H9 (cell line): Measurements from ENCODE around the gene ACTR2. TPM values are rescaled to one million over a fixed set of nuclear protein-coding genes. Genes with fewer than 3 reads are reported as not detected.

ENCODE experiments used
- DNase-seq: peaks from one replicate; pipeline ENCODE4 v3.0.0-alpha.2; 2017
- H2AFZ ChIP-seq: one replicate; pipeline ENCODE4 v1.6.1; 2013; ENCODE audit warnings: mild to moderate bottlenecking, low read length, control low read depth, moderate library complexity
- H2AK5ac ChIP-seq: 2 replicates; pipeline ENCODE4 v1.6.1; 2013; ENCODE audit warnings: low read length, control low read depth, mixed read lengths; ENCODE audit not compliant: insufficient read length
- H2BK120ac ChIP-seq: one replicate; pipeline ENCODE4 v1.6.1; 2013; ENCODE audit warnings: low read depth, mild to moderate bottlenecking, low read length, control low read depth, inconsistent platforms; ENCODE audit not compliant: poor library complexity, severe bottlenecking
- H2BK12ac ChIP-seq: 2 replicates; pipeline ENCODE4 v1.6.1; 2013; ENCODE audit warnings: low read length, control low read depth, mixed read lengths, low read depth; ENCODE audit not compliant: insufficient read length
- H2BK15ac ChIP-seq: 2 replicates; pipeline ENCODE4 v1.6.1; 2013; ENCODE audit warnings: low read depth, low read length, control low read depth
- H2BK20ac ChIP-seq: one replicate; pipeline ENCODE4 v1.6.1; 2013; ENCODE audit warnings: low read depth, mild to moderate bottlenecking, low read length, control low read depth, inconsistent platforms; ENCODE audit not compliant: poor library complexity, severe bottlenecking
- H2BK5ac ChIP-seq: 2 replicates; pipeline ENCODE4 v1.6.1; 2013; ENCODE audit warnings: low read length, control low read depth, mixed read lengths; ENCODE audit not compliant: insufficient read length
- H3K14ac ChIP-seq: 2 replicates; pipeline ENCODE4 v1.6.1; 2013; ENCODE audit warnings: low read length, control low read depth; ENCODE audit not compliant: insufficient read depth
- H3K18ac ChIP-seq: 2 replicates; pipeline ENCODE4 v1.6.1; 2013; ENCODE audit warnings: low read depth, mild to moderate bottlenecking, mixed read lengths, low read length, control low read depth; ENCODE audit not compliant: insufficient read length
- H3K23ac ChIP-seq: 2 replicates; pipeline ENCODE4 v1.6.1; 2013; ENCODE audit warnings: low read length, control low read depth, mixed read lengths, low read depth; ENCODE audit not compliant: insufficient read length
- H3K23me2 ChIP-seq: 2 replicates; pipeline ENCODE4 v1.6.1; 2013; ENCODE audit warnings: low read depth, mild to moderate bottlenecking, mixed read lengths, low read length, control low read depth; ENCODE audit not compliant: insufficient read length, poor library complexity, severe bottlenecking
- H3K27ac ChIP-seq: 2 replicates; pipeline ENCODE4 v1.5.1; 2013; ENCODE audit warnings: low read length, control low read depth, mixed read lengths, low read depth; ENCODE audit not compliant: insufficient read length
- H3K27me3 ChIP-seq: 2 replicates; pipeline ENCODE4 v1.6.1; 2013; ENCODE audit warnings: low read length, control low read depth, inconsistent platforms; ENCODE audit not compliant: insufficient read depth
- H3K4ac ChIP-seq: 2 replicates; pipeline ENCODE4 v1.6.1; 2013; ENCODE audit warnings: low read depth, mild to moderate bottlenecking, control low read depth, inconsistent platforms, low read length, moderate library complexity
- H3K4me1 ChIP-seq: 2 replicates; pipeline ENCODE4 v1.6.1; 2013; ENCODE audit warnings: low read length, control low read depth, inconsistent platforms; ENCODE audit not compliant: insufficient read depth
- H3K4me2 ChIP-seq: 2 replicates; pipeline ENCODE4 v1.6.1; 2013; ENCODE audit warnings: low read length, control low read depth, mixed read lengths; ENCODE audit not compliant: insufficient read length, insufficient read depth
- H3K56ac ChIP-seq: 2 replicates; pipeline ENCODE4 v1.6.1; 2013; ENCODE audit warnings: low read depth, mild to moderate bottlenecking, mixed read lengths, low read length, control low read depth; ENCODE audit not compliant: insufficient read length
- H3K79me1 ChIP-seq: 2 replicates; pipeline ENCODE4 v1.6.1; 2013; ENCODE audit warnings: low read depth, mild to moderate bottlenecking, moderate library complexity, low read length, control low read depth, inconsistent platforms; ENCODE audit not compliant: insufficient read depth, poor library complexity, severe bottlenecking
- H3K79me2 ChIP-seq: 2 replicates; pipeline ENCODE4 v1.6.1; 2013; ENCODE audit warnings: low read length, control low read depth, inconsistent platforms; ENCODE audit not compliant: insufficient read depth
- H3K9ac ChIP-seq: 2 replicates; pipeline ENCODE4 v1.6.1; 2013; ENCODE audit warnings: low read length, control low read depth, mixed read lengths; ENCODE audit not compliant: insufficient read length; ENCODE audit errors: extremely low read depth
- H3K9me3 ChIP-seq: one replicate; pipeline ENCODE4 v1.6.1; 2013; ENCODE audit warnings: low read depth, low read length, inconsistent platforms; ENCODE audit not compliant: control insufficient read depth
- H3T11ph ChIP-seq: one replicate; pipeline ENCODE4 v1.6.1; 2013; ENCODE audit warnings: mild to moderate bottlenecking, low read length, control low read depth, inconsistent platforms
- H4K20me1 ChIP-seq: one replicate; pipeline ENCODE4 v1.6.1; 2013; ENCODE audit not compliant: control insufficient read depth, insufficient read length, insufficient read depth
- H4K5ac ChIP-seq: 2 replicates; pipeline ENCODE4 v1.6.1; 2013; ENCODE audit warnings: low read depth, mild to moderate bottlenecking, mixed read lengths, low read length, control low read depth; ENCODE audit not compliant: insufficient read length
- H4K8ac ChIP-seq: replicated peaks from 2 replicates; pipeline ENCODE4 v1.6.1; 2013; ENCODE audit warnings: low read length, control low read depth, mixed read lengths, low read depth; ENCODE audit not compliant: insufficient read length
- H4K91ac ChIP-seq: 2 replicates; pipeline ENCODE4 v1.6.1; 2013; ENCODE audit warnings: low read depth, mild to moderate bottlenecking, moderate library complexity, mixed read lengths, low read length, control low read depth; ENCODE audit not compliant: insufficient read length
- H3K27ac Mint-ChIP-seq, 3 experiments: 2 replicates in 2 of 3; 3 replicates in 1 of 3; pipeline ENCODE4 v1.8.0; 2020 to 2021; ENCODE audit warnings: mixed read lengths in 3 of 3, mild to moderate bottlenecking in 1 of 3, moderate library complexity in 1 of 3
- H3K27me3 Mint-ChIP-seq: 2 replicates; pipeline ENCODE4 v1.8.0; 2021; ENCODE audit warnings: low read depth, mild to moderate bottlenecking, moderate library complexity, mixed read lengths
- H3K36me3 Mint-ChIP-seq, 3 experiments: 2 replicates in 2 of 3; 3 replicates in 1 of 3; pipeline ENCODE4 v1.8.0; 2020 to 2021; ENCODE audit warnings: low read depth in 3 of 3, mixed read lengths in 3 of 3; ENCODE audit not compliant: insufficient read depth in 1 of 3
- H3K4me1 Mint-ChIP-seq, 2 experiments: 2 replicates each; pipeline ENCODE4 v1.8.0; 2020; ENCODE audit warnings: mixed read lengths in 2 of 2
- H3K4me3 Mint-ChIP-seq, 2 experiments: 2 replicates in 1 of 2; 3 replicates in 1 of 2; pipeline ENCODE4 v1.8.0; 2020 to 2021; ENCODE audit warnings: mild to moderate bottlenecking in 2 of 2, mixed read lengths in 2 of 2, moderate library complexity in 1 of 2
- H3K9me3 Mint-ChIP-seq, 2 experiments: 2 replicates in 1 of 2; 3 replicates in 1 of 2; pipeline ENCODE4 v1.8.0; 2020; ENCODE audit warnings: mild to moderate bottlenecking in 2 of 2, mixed read lengths in 2 of 2, moderate library complexity in 1 of 2
- CTCF ChIP-seq: fragments of 200-600 bp; sonication (generic); conservative IDR thresholded peaks from 3 replicates; pipeline ENCODE4 v1.8.0; 2021; ENCODE audit warnings: antibody characterized with exemption, mild to moderate bottlenecking
- WGBS: extraction: QIAGEN DNeasy Blood & Tissue Kit; methylation state at CpG from one replicate; pipeline ENCODE4 v1.1.7; 2013; ENCODE audit warnings: missing lambda C conversion rate, low lambda C conversion rate, mixed read lengths; ENCODE audit not compliant: insufficient read length; ENCODE audit errors: extremely low coverage; 5-methylcytosine and 5-hydroxymethylcytosine counted together
- total RNA-seq: library from RNA; stranded (reverse); gene quantifications from 2 replicates; pipeline ENCODE4 v1.2.1, GENCODE V29; 2021

ACTR2 gene
- total RNA-seq, 1 experiment from 2014 or later: 176 TPM

GRCh38 chr2:65231892-65232477, 4.4 kb downstream of the ACTR2 start:
- H3K23ac ChIP-seq: no peak overlapping the region
- no peak overlapping the region for H4K8ac ChIP-seq
- peaks cover 12% of the 10 kb centered on the region; the same call in 1 of the 2 replicates for H3K79me2 ChIP-seq
- no peak overlapping the region for H3K18ac ChIP-seq
- H3K79me1 ChIP-seq: peaks cover 7% of the 10 kb centered on the region
- H3K4me2 ChIP-seq: no peak overlapping the region
- no CpG with 5 or more reads among the region's 8 CpGs for WGBS
- peaks cover 5% of the 10 kb centered on the region for H3K23me2 ChIP-seq
- no peak overlapping the region for H3K56ac ChIP-seq
- H4K5ac ChIP-seq: no peak overlapping the region
- H2AFZ ChIP-seq: no peak overlapping the region
- H2BK20ac ChIP-seq: no peak overlapping the region
- no peaks in the 10 kb centered on the region for H4K20me1 ChIP-seq
- no peak overlapping the region for H3K4ac ChIP-seq
- H3K9me3 ChIP-seq: no peaks in the 10 kb centered on the region
- Mint-ChIP-seq H3K36me3 (peaks cover 0 to 6% (median 1%) of the 10 kb centered on the region in 3 experiments; a peak in 4 of 7 replicates), H3K27me3 (no peaks in the 10 kb centered on the region; the same call in 1 of the 2 replicates), H3K9me3 (no peaks in the 10 kb centered on the region), H3K27ac (peak overlapping the region in 1 of 3 experiments; percentile 28; a peak in 2 of 7 replicates), H3K4me1 (peaks cover 6 to 7% of the 10 kb centered on the region in 2 experiments; a peak in 2 of 4 replicates), H3K4me3 (no peak overlapping the region)
- no peak overlapping the region for H3T11ph ChIP-seq
- no peaks in the 10 kb centered on the region for H3K4me1 ChIP-seq
- H2BK120ac ChIP-seq: no peak overlapping the region
- H3K14ac ChIP-seq: no peak overlapping the region
- no peak for DNase-seq
- H2BK5ac ChIP-seq: no peak overlapping the region
- no peak overlapping the region for H3K9ac ChIP-seq
- H2AK5ac ChIP-seq: no peak overlapping the region
- H2BK12ac ChIP-seq: no peak overlapping the region
- H3K27ac ChIP-seq: no peak overlapping the region
- TF ChIP-seq CTCF: no peak
- H3K27me3 ChIP-seq: no peaks in the 10 kb centered on the region
- no peak overlapping the region for H4K91ac ChIP-seq
- no peak overlapping the region for H2BK15ac ChIP-seq
